NCI-H748 (cell line): ENCODE data around the gene ADAMTSL2.
A peak's percentile ranks its signal among the peaks of the same experiment; 100 is the strongest.

Experiments used
- DNase-seq: peaks from one replicate; lab custom pipeline; 2025; ENCODE audit not compliant: unreplicated experiment; lab: John Stamatoyannopoulos, UW

Gene ADAMTSL2

GRCh38 chr9:133618726-133619125 is 84.2 kb downstream of the ADAMTSL2 start:
- no peak for DNase-seq

- no peak for DNase-seq
Measured at GRCh38 chr9:133619791-133620190, 85.3 kb downstream of the ADAMTSL2 start.

GRCh38 chr9:133621725-133622267 is 87.3 kb downstream of the ADAMTSL2 start:
- peak; percentile 62 for DNase-seq

- no peak for DNase-seq
Measured at GRCh38 chr9:133622555-133622954, 88.1 kb downstream of the ADAMTSL2 start.
